Measurements from ENCODE around the gene HTR3D. TPM values are rescaled to one million over a fixed set of nuclear protein-coding genes. Genes with fewer than 3 reads are reported as not detected.

The HTR3D gene, protein sequence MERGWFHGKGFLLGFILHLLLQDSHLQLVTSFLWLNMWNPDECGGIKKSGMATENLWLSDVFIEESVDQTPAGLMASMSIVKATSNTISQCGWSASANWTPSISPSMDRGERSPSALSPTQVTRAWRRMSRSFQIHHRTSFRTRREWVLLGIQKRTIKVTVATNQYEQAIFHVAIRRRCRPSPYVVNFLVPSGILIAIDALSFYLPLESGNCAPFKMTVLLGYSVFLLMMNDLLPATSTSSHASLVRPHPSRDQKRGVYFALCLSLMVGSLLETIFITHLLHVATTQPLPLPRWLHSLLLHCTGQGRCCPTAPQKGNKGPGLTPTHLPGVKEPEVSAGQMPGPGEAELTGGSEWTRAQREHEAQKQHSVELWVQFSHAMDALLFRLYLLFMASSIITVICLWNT
- not detected in 2 replicates for polyA plus RNA-seq (2012; rRNA removed)
- polyA plus RNA-seq (2012; cell fraction: cytosol; rRNA removed), result not detected in 2 replicates
- not detected in 2 replicates for polyA plus RNA-seq (2012; cell fraction: nucleus; rRNA removed)

GRCh38 chr3:184031187-184031792, at the start of gene HTR3D:
HTR3D (plus strand) TSS chr3:184031742; CDS start chr3:184031742, 0 bp downstream.
- no peak within 1 kb of the TSS for H3K4me3 ChIP-seq (ENCODE audit: low read depth in 2 of 2, low read length in 1 of 2)
- no peaks in the 10 kb centered on the region for H3K9me3 ChIP-seq
- H4K20me1 ChIP-seq (ENCODE audit: insufficient read depth), result no peaks in the 10 kb centered on the region
- no peak within 1 kb of the TSS for H2AFZ ChIP-seq (ENCODE audit: low read depth)
- no peaks in the 10 kb centered on the region for H3K36me3 ChIP-seq (replicated peaks in 1 of 2; ENCODE audit: control insufficient read depth in 1 of 2, insufficient read depth in 2 of 2, low read length in 1 of 2)
- H3K79me2 ChIP-seq (ENCODE audit: insufficient read depth), result no peaks in the 10 kb centered on the region
- no peak within 1 kb of the TSS for H3K4me2 ChIP-seq
- H3K9me2 ChIP-seq, result no peaks in the 10 kb centered on the region
- no peak within 1 kb of the TSS for H3K27ac ChIP-seq (ENCODE audit: low read depth in 2 of 2, low read length in 1 of 2)
- ChIA-PET CTCF (interaction anchor here (0.9 kb wide), 1 partner anchor 127 kb away, joined by 3 read pairs; no protein-coding TSS in a partner anchor), POLR2A (no interaction called here)
- 37% methylated on average over 4 of the region's 4 CpGs for WGBS (ENCODE audit: low lambda C conversion rate)
- H3K4me1 ChIP-seq (ENCODE audit: control insufficient read depth in 1 of 2, insufficient read depth in 2 of 2, low read depth in 1 of 2, low read length in 1 of 2), result no peaks in the 10 kb centered on the region
- DNase-seq, result no peak
- no peaks in the 10 kb centered on the region for H3F3A ChIP-seq (replicated peaks; ENCODE audit: insufficient read depth)
- TF ChIP-seq NRF1 (IDR thresholded peaks at IDR 0.05; ENCODE audit: low read depth, low read length) (no peak), JUND (IDR thresholded peaks at IDR 0.05) (no peak), GATA2 (CRISPR knock-in tag; IDR thresholded peaks at IDR 0.05) (no peak), TAF1 (IDR thresholded peaks at IDR 0.05; ENCODE audit: borderline replicate concordance, low read depth, low read length) (no peak), CTCF (IDR thresholded peaks at IDR 0.05) (no peak), GABPA (IDR thresholded peaks at IDR 0.05; ENCODE audit: low read depth) (no peak), FOXM1 (IDR thresholded peaks at IDR 0.05; ENCODE audit: low read depth) (no peak), SIN3A (IDR thresholded peaks at IDR 0.05; ENCODE audit: borderline replicate concordance, low read depth, low read length) (no peak), POLR2AphosphoS5 (IDR thresholded peaks at IDR 0.05; ENCODE audit: low read depth, low read length) (no peak), TCF12 (IDR thresholded peaks at IDR 0.05) (no peak), FOSL2 (IDR thresholded peaks at IDR 0.05; ENCODE audit: borderline replicate concordance, low read depth) (no peak), NFIC (IDR thresholded peaks at IDR 0.05; ENCODE audit: borderline replicate concordance) (no peak), SMC3 (IDR thresholded peaks at IDR 0.05; ENCODE audit: low read depth, low read length) (no peak), TEAD4 (IDR thresholded peaks at IDR 0.05; ENCODE audit: borderline replicate concordance, insufficient read depth) (no peak)
- TF ChIP-seq, protein P1, sequence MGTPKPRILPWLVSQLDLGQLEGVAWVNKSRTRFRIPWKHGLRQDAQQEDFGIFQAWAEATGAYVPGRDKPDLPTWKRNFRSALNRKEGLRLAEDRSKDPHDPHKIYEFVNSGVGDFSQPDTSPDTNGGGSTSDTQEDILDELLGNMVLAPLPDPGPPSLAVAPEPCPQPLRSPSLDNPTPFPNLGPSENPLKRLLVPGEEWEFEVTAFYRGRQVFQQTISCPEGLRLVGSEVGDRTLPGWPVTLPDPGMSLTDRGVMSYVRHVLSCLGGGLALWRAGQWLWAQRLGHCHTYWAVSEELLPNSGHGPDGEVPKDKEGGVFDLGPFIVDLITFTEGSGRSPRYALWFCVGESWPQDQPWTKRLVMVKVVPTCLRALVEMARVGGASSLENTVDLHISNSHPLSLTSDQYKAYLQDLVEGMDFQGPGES (IDR thresholded peaks at IDR 0.05; ENCODE audit: low read depth, low read length), result no peak
- H3K27me3 ChIP-seq (ENCODE audit: insufficient read depth), result no peaks in the 10 kb centered on the region; the same call in 1 of the 2 replicates
- no peak within 1 kb of the TSS for H3K9ac ChIP-seq

Data from SK-N-SH (cell line).